KG1 (cell line): ENCODE measurements around the gene GUCA2A.
A peak's percentile ranks its signal among the peaks of the same experiment; 100 is the strongest.

Source experiments
- DNase-seq: peaks from one replicate; lab custom pipeline; 2025; lab: John Stamatoyannopoulos, UW

GUCA2A gene

DNA sequence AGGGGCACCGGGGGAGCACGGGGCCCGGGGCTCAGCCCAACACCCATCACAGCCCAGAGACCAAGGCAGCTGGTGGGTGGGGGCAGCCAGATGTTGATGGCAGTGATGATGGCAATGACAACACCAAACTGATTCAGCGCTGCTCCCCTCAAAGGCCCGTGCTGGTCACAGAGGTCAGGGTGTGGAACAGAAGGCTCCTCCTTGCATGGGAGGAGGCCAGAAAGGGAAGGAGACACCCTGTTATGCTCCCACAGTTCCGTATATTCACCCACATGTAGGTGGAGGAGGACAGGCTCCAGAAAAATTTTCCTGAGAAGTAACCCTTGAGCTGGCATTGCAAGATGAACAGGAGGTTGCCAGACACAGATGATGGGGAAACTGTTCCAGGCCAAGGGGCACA lies 10.9 kb downstream of the GUCA2A start:
- no peak for DNase-seq

GRCh38 chr1:42152907-42153600 lies 11.5 kb downstream of the GUCA2A start, which contains the start of gene GUCA2B:
Gene GUCA2B (plus strand): TSS chr1:42153410. CDS start chr1:42153451, 41 bp downstream.
- DNase-seq, result no peak

DNA sequence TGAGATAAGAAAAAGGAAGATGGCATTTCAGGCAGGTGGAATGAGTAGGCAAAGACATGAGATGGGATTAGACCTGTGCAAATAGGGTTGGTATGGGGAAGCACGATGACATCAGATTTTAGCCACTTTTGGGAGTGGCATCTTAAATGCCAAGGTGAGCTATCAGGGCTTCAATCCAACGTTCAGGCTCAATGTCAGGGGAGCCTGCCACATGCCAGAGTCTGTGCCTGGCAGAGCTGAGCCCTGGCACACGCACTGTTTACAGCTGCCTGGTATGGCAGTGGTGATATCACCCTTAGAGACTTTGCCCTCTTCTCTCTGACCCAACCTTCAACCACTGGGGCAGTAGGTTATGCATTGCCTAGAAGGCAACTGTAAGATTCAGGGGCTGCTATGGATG lies 12.4 kb downstream of the GUCA2A start:
- DNase-seq, result no peak

GRCh38 chr1:42150651-42151050 lies 13.9 kb downstream of the GUCA2A start:
- DNase-seq, result no peak

- DNase-seq, result no peak
Measured at GRCh38 chr1:42148166-42148565, 16.4 kb downstream of the GUCA2A start.

DNA sequence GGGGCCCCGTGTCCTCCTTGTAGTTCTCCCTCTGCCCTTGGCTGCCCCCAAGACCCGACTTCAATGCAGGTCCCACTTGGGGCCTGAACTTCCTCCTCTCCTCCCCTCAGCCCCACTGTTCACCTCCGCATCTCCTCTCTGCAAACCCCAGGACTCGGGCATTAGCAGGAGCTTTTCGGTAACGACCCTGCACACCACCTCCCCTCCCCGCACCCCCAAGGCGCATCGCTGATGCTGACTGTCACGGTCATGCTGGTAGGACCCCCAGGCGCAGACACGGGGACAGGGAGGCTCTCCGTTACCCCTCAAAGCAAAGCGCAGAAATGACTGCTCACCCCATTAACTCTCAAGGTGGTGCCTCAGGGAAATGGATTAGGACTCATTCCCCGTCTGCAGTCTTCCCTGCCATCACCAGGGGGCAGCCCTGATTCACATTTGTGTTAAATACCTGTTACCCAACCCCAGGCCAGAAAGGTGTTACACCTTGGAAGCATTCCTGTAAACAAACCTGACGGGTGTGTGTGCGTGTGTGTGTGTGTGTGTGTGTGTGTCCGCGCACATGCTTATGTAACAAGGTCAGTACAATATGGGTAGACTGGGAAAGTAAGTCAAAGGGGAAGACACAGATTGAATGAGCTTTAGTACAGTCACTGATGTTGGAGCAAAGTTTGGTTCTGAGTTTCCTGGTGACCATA lies 17.8 kb downstream of the GUCA2A start:
- DNase-seq, result no peak

- no peak for DNase-seq
Measured at GRCh38 chr1:42145764-42146625, 18.6 kb downstream of the GUCA2A start.

GRCh38 chr1:42145389-42145716 lies 19.2 kb downstream of the GUCA2A start:
- no peak for DNase-seq

DNA sequence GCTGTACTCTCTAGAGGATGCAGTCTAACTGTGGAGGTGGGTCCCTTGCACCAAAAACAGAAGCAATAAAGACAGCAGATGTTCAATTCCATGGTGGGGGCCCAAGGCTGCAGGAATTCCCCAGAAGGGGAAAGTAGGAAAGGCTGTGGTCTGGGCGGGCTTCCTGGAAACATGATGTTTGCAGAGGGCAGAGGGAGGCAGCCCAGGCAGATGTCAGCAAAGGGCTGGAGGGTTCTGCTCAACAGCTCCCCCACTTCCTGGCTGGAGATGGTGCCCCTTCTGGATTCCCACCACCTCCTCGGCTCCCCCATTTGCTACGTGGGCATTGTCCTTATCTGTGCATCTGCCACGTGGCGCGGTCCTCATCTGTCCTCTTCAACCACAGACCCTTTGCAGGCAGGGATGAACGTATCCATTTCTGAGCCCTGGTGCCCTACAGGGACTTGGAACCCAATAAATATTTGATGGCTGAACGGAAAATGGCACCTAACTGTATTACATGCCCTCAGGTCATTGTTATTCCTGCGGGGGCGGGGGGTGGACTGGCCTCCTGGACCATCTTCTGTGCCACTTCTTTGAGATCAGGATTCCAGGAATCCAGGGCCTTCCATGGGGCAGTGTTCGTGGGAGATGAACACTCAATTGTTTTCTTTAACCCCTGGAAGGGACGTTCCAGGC lies 19.7 kb downstream of the GUCA2A start:
- DNase-seq, result no peak

GRCh38 chr1:42143896-42144710 lies 20.4 kb downstream of the GUCA2A start:
- no peak for DNase-seq

DNA sequence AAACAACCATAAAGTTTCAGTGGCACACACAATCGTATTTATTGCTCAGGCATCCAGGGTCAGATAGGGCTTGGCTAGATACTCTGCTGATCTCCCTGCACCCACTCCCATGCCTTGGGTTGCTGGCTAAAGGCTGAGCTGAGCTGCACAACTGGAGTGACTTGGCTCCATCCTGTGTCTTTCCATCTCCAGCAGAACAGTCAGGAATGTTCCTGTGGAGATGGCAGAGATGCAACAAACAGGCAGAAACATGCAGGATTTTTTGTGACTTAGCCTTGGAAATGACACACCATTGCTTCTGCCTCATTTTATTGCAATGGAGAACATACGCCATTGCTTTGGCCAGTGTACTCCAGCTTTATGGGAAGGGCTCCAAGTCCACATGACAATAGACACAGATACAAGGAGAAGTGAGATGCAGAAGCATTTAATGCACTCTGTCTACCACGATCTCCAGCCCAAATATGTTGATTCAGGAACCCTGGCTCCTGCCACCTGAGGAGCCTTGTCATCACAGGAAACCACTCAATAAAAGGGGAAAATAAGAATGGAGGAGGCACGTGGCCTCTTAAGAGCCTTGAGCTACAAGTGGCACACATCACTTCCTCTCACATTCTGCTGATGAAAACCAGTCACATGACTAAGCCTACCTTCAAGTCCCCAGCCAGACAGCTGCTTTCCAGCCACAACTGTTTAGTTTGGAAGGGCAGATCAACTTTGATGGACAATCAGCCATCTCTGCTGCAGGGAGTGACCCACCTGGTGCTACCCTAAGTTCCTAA lies 21.5 kb downstream of the GUCA2A start:
- peak; percentile 12 for DNase-seq

- DNase-seq, result no peak
Measured at GRCh38 chr1:42141978-42142377, 22.6 kb downstream of the GUCA2A start.

DNA sequence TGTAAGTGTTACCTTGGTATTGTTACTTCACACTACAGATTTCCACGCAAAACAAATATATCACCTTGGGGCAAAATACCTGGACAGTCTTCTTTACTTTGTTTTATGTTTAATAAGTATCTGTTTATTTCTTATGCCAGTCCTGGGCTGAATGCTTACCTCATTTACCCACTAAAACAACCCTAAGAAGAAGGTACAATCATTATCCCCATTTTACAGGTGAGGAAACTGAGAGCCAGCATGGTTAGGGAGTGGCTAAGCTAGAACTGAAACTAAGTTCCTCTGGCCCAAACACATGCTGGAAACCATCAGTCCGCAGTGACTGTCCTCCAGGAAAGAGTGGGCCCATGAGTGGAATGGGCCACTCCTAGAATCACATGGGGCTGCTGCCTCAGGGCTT lies 24.4 kb downstream of the GUCA2A start:
- DNase-seq, result no peak

- DNase-seq, result no peak
Measured at GRCh38 chr1:42139444-42139843, 25.1 kb downstream of the GUCA2A start.

GRCh38 chr1:42138586-42138985 lies 26.0 kb downstream of the GUCA2A start:
- no peak for DNase-seq

DNA sequence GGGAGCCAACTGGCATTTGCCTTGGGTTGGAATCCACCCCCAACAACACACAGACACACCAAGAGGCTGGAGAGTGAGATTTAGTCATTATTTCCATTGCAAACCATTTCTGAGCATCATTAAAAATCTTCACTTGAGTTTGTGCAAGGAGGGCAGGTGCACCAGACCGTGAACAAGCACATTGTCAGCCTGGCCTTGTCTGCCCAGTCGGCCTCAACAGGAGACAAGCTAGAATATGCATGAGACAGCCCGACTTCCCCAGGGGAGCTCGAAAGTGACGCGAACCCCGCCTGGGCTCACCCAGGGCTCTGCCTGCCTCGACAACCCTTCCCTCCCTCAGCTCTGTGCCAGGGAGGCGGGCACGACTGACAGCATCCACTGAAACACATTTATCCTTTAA lies 26.8 kb downstream of the GUCA2A start:
- DNase-seq, result no peak

DNA sequence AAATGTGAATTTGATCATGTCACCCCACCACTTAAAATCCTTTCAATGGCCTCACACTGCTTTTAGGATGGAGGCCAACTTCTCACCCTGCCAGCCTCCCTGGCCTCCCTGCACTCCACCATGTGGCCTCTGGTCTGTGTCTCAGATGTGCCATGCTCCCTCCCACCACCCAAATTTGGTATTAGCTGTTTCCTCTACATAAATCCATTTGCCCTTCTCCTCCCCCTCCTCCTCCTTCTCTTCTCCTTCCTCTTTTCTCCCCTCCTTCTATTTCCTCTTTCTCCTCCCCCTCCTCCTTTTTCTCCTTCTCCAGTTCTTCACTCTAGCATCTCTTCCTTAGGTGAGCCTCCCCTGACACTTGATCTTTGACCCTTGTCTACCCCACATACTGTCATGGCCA lies 28.1 kb downstream of the GUCA2A start:
- no peak for DNase-seq

GRCh38 chr1:42135426-42135825 lies 29.1 kb downstream of the GUCA2A start:
- DNase-seq, result no peak

DNA sequence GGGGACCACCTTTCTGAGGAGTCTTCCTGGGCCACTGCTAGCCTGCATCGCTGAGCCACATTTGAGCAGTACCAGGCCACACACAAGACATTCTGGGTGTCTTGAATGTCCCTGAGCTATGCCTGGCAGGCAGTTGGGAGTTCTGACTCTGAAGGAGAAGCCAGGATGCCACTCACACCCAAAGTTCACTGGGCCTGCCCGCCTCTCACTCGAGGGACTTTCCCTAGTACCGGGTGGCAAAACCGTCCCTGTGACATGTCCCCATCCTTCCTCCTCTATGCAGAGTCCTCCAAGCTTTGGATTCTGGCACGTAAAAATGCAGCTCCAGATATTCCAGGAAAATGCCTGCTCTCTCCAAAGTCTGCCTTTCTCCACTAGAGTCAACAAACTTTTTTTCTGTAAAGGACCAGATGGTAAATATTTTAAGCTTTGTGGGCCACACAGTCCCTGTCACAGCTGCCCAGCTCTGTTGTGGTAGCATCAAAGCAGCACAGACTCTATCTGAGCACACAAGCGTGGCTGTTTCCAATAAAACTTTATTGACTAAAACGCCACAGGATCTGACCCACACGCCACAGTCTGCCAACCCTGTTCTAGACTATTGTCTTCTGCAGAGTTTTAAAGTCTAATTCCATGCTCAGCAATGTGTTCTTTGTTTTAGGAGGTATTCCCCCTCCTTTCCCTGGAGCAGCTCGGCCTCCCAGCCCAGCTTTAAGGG lies 30.6 kb downstream of the GUCA2A start:
- no peak for DNase-seq

DNA sequence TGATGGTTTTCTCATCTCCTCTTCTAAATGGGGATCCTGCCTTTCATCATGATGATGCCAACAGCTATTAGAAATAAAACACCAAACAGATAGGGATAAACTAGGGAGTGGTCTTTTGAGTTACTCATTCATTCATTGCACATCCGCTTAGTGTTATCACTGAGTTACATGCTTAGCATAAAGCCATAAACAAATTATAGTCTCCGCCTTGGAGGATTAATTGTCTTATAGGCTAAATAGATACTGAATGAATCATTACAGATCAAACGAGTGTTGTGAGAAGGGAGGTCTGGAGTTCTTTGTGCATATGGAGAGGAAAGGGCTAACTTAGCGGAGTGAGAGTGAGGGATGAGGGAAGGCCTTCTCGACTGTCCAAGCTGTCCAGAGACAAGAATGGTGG lies 31.2 kb downstream of the GUCA2A start:
- no peak for DNase-seq
